GM19467 (cell line): ENCODE data around the gene TSNAX.
"Not testable (repeated sequence)": the region's sequence is repeated elsewhere in the genome, so short reads cannot be mapped to it uniquely, and the experiment has no call there.

Experiments
- ATAC-seq: cut with Tn5 transposase; IDR thresholded peaks from one replicate; pipeline ENCODE4 v1.9.1; 2021; ENCODE audit warnings: mild to moderate bottlenecking, moderate library complexity; ENCODE audit not compliant: unreplicated experiment

The TSNAX gene

GRCh38 chr1:231528172-231529029, at the start of gene TSNAX:
Gene TSNAX, plus strand, starts transcription at chr1:231528669. Its CDS starts 142 bp downstream, at chr1:231528811.
- ATAC-seq = peak; percentile 97

GRCh38 chr1:231478811-231479210, 49.7 kb upstream of the TSNAX start:
- no peak for ATAC-seq

GRCh38 chr1:231480008-231480407, 48.5 kb upstream of the TSNAX start:
- no peak for ATAC-seq

- no peak for ATAC-seq
Observed at GRCh38 chr1:231481289-231481688, 47.2 kb upstream of the TSNAX start.

- ATAC-seq = no peak
Observed at GRCh38 chr1:231485029-231485784, 43.3 kb upstream of the TSNAX start.

- no peak for ATAC-seq
Observed at GRCh38 chr1:231487019-231487418, 41.5 kb upstream of the TSNAX start.

GRCh38 chr1:231487910-231488309, 40.6 kb upstream of the TSNAX start:
- no peak for ATAC-seq

GRCh38 chr1:231493421-231494185, 34.9 kb upstream of the TSNAX start:
- ATAC-seq = no peak

- ATAC-seq = no peak
Observed at GRCh38 chr1:231494439-231495110, 33.9 kb upstream of the TSNAX start.

- ATAC-seq = no peak
Observed at GRCh38 chr1:231497629-231498152, 30.8 kb upstream of the TSNAX start.

GRCh38 chr1:231499148-231499763, 29.2 kb upstream of the TSNAX start:
- no peak for ATAC-seq

- no peak for ATAC-seq
Observed at GRCh38 chr1:231500666-231501065, 27.8 kb upstream of the TSNAX start.

GRCh38 chr1:231503168-231503567, 25.3 kb upstream of the TSNAX start:
- ATAC-seq = not testable (repeated sequence)

- ATAC-seq = no peak
Observed at GRCh38 chr1:231507476-231508355, 20.8 kb upstream of the TSNAX start.

GRCh38 chr1:231508497-231508896, 20.0 kb upstream of the TSNAX start:
- ATAC-seq = no peak

- ATAC-seq = no peak
Observed at GRCh38 chr1:231508941-231509340, 19.5 kb upstream of the TSNAX start.

- ATAC-seq = no peak
Observed at GRCh38 chr1:231512147-231512698, 16.2 kb upstream of the TSNAX start.

- no peak for ATAC-seq
Observed at GRCh38 chr1:231515748-231516147, 12.7 kb upstream of the TSNAX start.

- ATAC-seq = no peak
Observed at GRCh38 chr1:231517076-231517475, 11.4 kb upstream of the TSNAX start.
